ENCODE results near the gene BEST1. TPM values are rescaled to one million over a fixed set of nuclear protein-coding genes. Genes with fewer than 3 reads are reported as not detected.

The BEST1 gene
- total RNA-seq, 4 donors from 2014 or later, result 0.40 to 3.7 (median 2.6) TPM

- in situ Hi-C loops (cut with MboI; ENCODE audit: low pct_ligation_motif_present in 1 of 4, low pct_unique_long_range_greater_than_20kb in 1 of 4, low sequenced_read_pairs in 3 of 4) (no loop called here), intact Hi-C loops (cut with DNase I; ENCODE audit: low total_unique reads) (no loop called here)
- H3K27me3 ChIP-seq, result no peaks in the 10 kb centered on the region
- TF ChIP-seq POLR2A (IDR thresholded peaks at IDR 0.05) (no peak), POLR2AphosphoS5 (IDR thresholded peaks at IDR 0.05) (peak; percentile 42 to 68 (median 46))
- no peak for DNase-seq
- WGBS, 2 donors (ENCODE audit: low coverage in 1 of 2), result 88 to 89% methylated on average over 2 of the region's 2 CpGs
- H3K4me3 ChIP-seq, result no peak overlapping the region
- H3K27ac ChIP-seq, result peak overlapping the region; percentile 99 to 100 (median 100)
- peaks cover 0 to 14% (median 5%) of the 10 kb centered on the region in 4 donors for H3K36me3 ChIP-seq
- no peaks in the 10 kb centered on the region for H3K9me3 ChIP-seq
- H3K4me1 ChIP-seq, result peaks cover 45 to 73% (median 68%) of the 10 kb centered on the region in 4 donors
These were observed 19.9 kb downstream of the BEST1 start for GRCh38 chr11:61969838-61970662.

DNA sequence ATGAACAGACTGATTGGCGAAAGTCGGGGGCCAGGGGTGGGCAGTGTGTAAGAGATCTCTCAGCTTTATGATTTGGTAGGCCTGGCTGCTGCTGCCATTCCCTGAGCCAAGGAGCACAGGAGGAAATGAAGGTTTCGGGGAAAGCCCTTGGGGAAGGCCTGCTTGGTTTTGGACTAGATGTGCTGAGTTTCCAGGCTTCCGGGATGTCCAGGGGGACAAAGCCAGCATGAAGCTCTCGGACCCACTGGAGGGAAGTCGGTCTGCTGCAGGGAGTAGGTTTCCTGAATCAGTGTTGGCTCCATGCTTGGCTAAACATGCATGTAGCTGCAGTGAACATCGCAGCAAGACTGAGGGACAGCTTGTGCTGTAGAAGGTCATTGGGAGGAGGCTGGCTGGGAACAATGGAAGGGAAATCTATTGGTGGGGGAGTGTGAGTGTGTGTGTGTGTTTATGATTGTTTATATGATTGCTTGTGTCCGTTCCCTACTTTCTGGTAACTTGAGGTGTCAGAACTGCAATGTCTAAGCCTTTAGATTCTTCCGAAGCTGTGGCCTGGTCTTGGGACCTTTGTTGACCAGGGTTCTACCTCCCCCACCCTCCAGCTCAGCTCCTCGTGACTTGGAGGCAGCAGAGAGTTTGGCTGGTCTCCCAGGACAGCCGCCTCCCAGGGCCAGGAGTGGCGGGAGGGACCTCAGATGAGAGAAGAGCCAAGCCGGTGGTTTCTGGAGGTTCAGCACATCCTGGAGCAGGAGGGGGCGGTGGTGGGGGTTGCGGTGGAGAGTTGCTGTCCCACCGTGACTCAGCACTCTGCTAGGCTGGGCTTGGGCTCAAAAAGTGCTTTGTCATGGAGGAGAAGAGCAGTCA, 21.3 kb downstream of the BEST1 start:
- Histone ChIP-seq H3K4me3 (no peak overlapping the region), H3K4me1 (peaks cover 55 to 81% (median 76%) of the 10 kb centered on the region in 4 donors), H3K9me3 (no peaks in the 10 kb centered on the region), H3K27ac (peak overlapping the region; percentile 99 to 100 (median 100)), H3K27me3 (no peaks in the 10 kb centered on the region), H3K36me3 (no peaks in the 10 kb centered on the region)
- in situ Hi-C loops (cut with MboI; ENCODE audit: low pct_ligation_motif_present in 1 of 4, low pct_unique_long_range_greater_than_20kb in 1 of 4, low sequenced_read_pairs in 3 of 4) (no loop called here), intact Hi-C loops (cut with DNase I; ENCODE audit: low total_unique reads) (no loop called here)
- 33 to 80% methylated on average over 1 to 14 of the region's 16 CpGs for WGBS, 2 donors (ENCODE audit: low coverage in 1 of 2)
- peak; percentile 94 for DNase-seq
- TF ChIP-seq CTCF (IDR thresholded peaks at IDR 0.05) (no peak), EP300 (IDR thresholded peaks at IDR 0.05; ENCODE audit: low read depth) (peak; percentile 44), POLR2AphosphoS5 (IDR thresholded peaks at IDR 0.05) (peak; percentile 60 to 97 (median 88)), POLR2A (IDR thresholded peaks at IDR 0.05) (peak; percentile 84)

DNA sequence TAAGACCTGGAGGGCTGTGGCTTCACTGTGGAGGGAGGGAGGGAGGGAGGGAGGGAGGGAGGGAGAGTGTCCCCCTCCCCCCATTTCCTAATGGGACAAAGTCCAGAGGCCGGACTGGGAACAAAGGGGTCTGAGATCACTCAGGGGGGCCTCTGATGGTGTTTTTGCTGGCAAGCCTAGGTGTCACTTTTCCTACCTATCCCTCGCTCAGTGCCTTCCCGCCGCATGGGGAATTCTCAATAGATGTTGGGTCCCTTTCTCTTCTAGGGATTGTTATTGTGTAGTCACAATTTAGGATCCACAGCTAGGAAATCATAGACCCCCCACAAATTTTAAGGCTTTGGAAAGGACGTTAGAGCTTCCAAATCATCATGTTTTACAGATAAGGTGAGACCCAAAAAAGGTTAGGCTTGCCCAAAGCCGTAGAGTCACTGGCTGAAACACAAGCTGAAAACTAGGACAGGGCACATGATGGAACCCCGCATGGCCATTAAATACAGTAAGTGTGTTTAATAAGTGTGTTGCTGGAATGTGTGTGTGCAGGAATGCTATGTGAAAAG, 22.0 kb downstream of the BEST1 start:
- in situ Hi-C loops (cut with MboI; ENCODE audit: low pct_ligation_motif_present in 1 of 4, low pct_unique_long_range_greater_than_20kb in 1 of 4, low sequenced_read_pairs in 3 of 4), result no loop called here
- no peak for DNase-seq
- Histone ChIP-seq H3K4me3 (peak overlapping the region in 1 of 4 donors; percentile 19), H3K27me3 (no peaks in the 10 kb centered on the region), H3K9me3 (no peaks in the 10 kb centered on the region), H3K27ac (peak overlapping the region; percentile 99 to 100 (median 100)), H3K4me1 (peaks cover 55 to 89% (median 81%) of the 10 kb centered on the region in 4 donors), H3K36me3 (no peaks in the 10 kb centered on the region)
- no peak for TF ChIP-seq EP300 (IDR thresholded peaks at IDR 0.05; ENCODE audit: low read depth)
- TF ChIP-seq POLR2A (IDR thresholded peaks at IDR 0.05), result no peak
- TF ChIP-seq POLR2AphosphoS5 (IDR thresholded peaks at IDR 0.05), result no peak
- TF ChIP-seq CTCF (IDR thresholded peaks at IDR 0.05), result no peak
- intact Hi-C loops (cut with DNase I; ENCODE audit: low total_unique reads), result no loop called here
- WGBS, 2 donors (ENCODE audit: low coverage in 1 of 2), result 48 to 59% methylated on average over 5 to 7 of the region's 7 CpGs

- DNase-seq, result no peak
- intact Hi-C loops (cut with DNase I; ENCODE audit: low total_unique reads), result no loop called here
- TF ChIP-seq POLR2AphosphoS5 (IDR thresholded peaks at IDR 0.05) (peak in 2 of 3 donors; percentile 47 to 64), EP300 (IDR thresholded peaks at IDR 0.05; ENCODE audit: low read depth) (no peak)
- in situ Hi-C loops (cut with MboI; ENCODE audit: low pct_ligation_motif_present in 1 of 4, low pct_unique_long_range_greater_than_20kb in 1 of 4, low sequenced_read_pairs in 3 of 4), result no loop called here
- Histone ChIP-seq H3K27ac (peak overlapping the region; percentile 99 to 100 (median 100)), H3K4me3 (no peak overlapping the region), H3K9me3 (no peaks in the 10 kb centered on the region), H3K36me3 (no peaks in the 10 kb centered on the region), H3K27me3 (no peaks in the 10 kb centered on the region), H3K4me1 (peaks cover 55 to 89% (median 83%) of the 10 kb centered on the region in 4 donors)
- WGBS, 2 donors (ENCODE audit: low coverage in 1 of 2), result 26 to 37% methylated on average over 5 to 11 of the region's 11 CpGs
These were observed 22.7 kb downstream of the BEST1 start for GRCh38 chr11:61972672-61973475.
